Osteoblast (primary cell): ENCODE results near the gene ATG4D. TPM values are rescaled to one million over a fixed set of nuclear protein-coding genes. Genes with fewer than 3 reads are reported as not detected.

Experiments used
- DNase-seq: peaks from one replicate; pipeline ENCODE4 v3.0.0; 2011; ENCODE audit warnings: low spot score, mixed read lengths; ENCODE audit not compliant: insufficient read length; ENCODE audit errors: missing footprints
- H2AFZ ChIP-seq: 2 replicates; pipeline ENCODE4 v1.6.0; 2011; ENCODE audit warnings: mild to moderate bottlenecking, low read length
- H3K27ac ChIP-seq: 2 replicates; pipeline ENCODE4 v1.5.1; 2011; ENCODE audit warnings: mild to moderate bottlenecking, low read depth, low read length, moderate library complexity
- H3K27me3 ChIP-seq: 2 replicates; pipeline ENCODE4 v1.6.0; 2012; ENCODE audit warnings: mild to moderate bottlenecking, control low read depth, inconsistent platforms, low read length, moderate library complexity; ENCODE audit not compliant: insufficient read depth
- H3K36me3 ChIP-seq: 2 replicates; pipeline ENCODE4 v1.5.1; 2011; ENCODE audit warnings: mild to moderate bottlenecking, low read length, control low read depth, moderate library complexity; ENCODE audit not compliant: insufficient read depth
- H3K4me1 ChIP-seq: 2 replicates; pipeline ENCODE4 v1.5.1; 2011; ENCODE audit warnings: mild to moderate bottlenecking, low read length, control low read depth, moderate library complexity; ENCODE audit not compliant: insufficient read depth
- H3K4me2 ChIP-seq: 2 replicates; pipeline ENCODE4 v1.6.0; 2011; ENCODE audit warnings: mild to moderate bottlenecking, low read length; ENCODE audit not compliant: insufficient read depth
- H3K4me3 ChIP-seq: fragments of 200-600 bp; sonication (generic); 3 replicates; pipeline ENCODE4 v1.5.1; 2012; ENCODE audit warnings: mild to moderate bottlenecking, low read length, inconsistent platforms; ENCODE audit not compliant: insufficient read depth
- H3K79me2 ChIP-seq: 2 replicates; pipeline ENCODE4 v1.6.0; 2012; ENCODE audit warnings: mild to moderate bottlenecking, low read length, control low read depth, inconsistent platforms; ENCODE audit not compliant: insufficient read depth
- H3K9me3 ChIP-seq: 2 replicates; pipeline ENCODE4 v1.5.1; 2011; ENCODE audit warnings: low read depth, low read length, control low read depth
- H4K20me1 ChIP-seq: 2 replicates; pipeline ENCODE4 v1.6.0; 2012; ENCODE audit warnings: mild to moderate bottlenecking, low read length, control low read depth; ENCODE audit not compliant: insufficient read depth
- CTCF ChIP-seq: IDR thresholded peaks from 2 replicates; pipeline ENCODE4 v1.5.1; 2011; ENCODE audit warnings: mild to moderate bottlenecking, low read depth, low read length, moderate library complexity; ENCODE audit errors: extremely low read depth
- total RNA-seq: library from RNA; depleted of rRNA; stranded (reverse); fragments of >200 nt; gene quantifications from 2 replicates; pipeline ENCODE4 v1.2.3, GENCODE V29; 2012

ATG4D gene
- total RNA-seq, 1 donor: 11.6 TPM

GRCh38 chr19:10577951-10578350, 34.2 kb downstream of the ATG4D start:
- no peaks in the 10 kb centered on the region for H3K27me3 ChIP-seq
- H3K4me3 ChIP-seq: no peak overlapping the region
- no peak overlapping the region for H3K4me2 ChIP-seq
- H3K9me3 ChIP-seq: no peaks in the 10 kb centered on the region
- no peaks in the 10 kb centered on the region for H4K20me1 ChIP-seq
- H3K36me3 ChIP-seq: no peaks in the 10 kb centered on the region
- H3K4me1 ChIP-seq: no peaks in the 10 kb centered on the region
- no peak for TF ChIP-seq CTCF
- H3K27ac ChIP-seq: no peak overlapping the region
- H2AFZ ChIP-seq: no peak overlapping the region
- no peak for DNase-seq
- H3K79me2 ChIP-seq: no peaks in the 10 kb centered on the region

- Histone ChIP-seq H3K4me3 (peak overlapping the region; percentile 57), H3K79me2 (no peaks in the 10 kb centered on the region), H3K4me2 (peak overlapping the region; percentile 83)
Measured at GRCh38 chr19:10580979-10581631, 37.4 kb downstream of the ATG4D start.

GRCh38 chr19:10582091-10582490, 38.4 kb downstream of the ATG4D start:
- no peak for DNase-seq
- Histone ChIP-seq H3K4me1 (no peaks in the 10 kb centered on the region), H3K9me3 (no peaks in the 10 kb centered on the region), H3K4me2 (no peak overlapping the region), H3K4me3 (no peak overlapping the region), H3K79me2 (no peaks in the 10 kb centered on the region), H3K27ac (no peak overlapping the region), H3K36me3 (no peaks in the 10 kb centered on the region), H3K27me3 (peaks cover 8% of the 10 kb centered on the region), H4K20me1 (no peaks in the 10 kb centered on the region), H2AFZ (no peak overlapping the region)
- TF ChIP-seq CTCF: no peak

More at GRCh38 chr19:10580979-10581631, 37.4 kb downstream of the ATG4D start:
- H2AFZ ChIP-seq: peak overlapping the region; percentile 94
- H3K9me3 ChIP-seq: no peaks in the 10 kb centered on the region
- H3K36me3 ChIP-seq: no peaks in the 10 kb centered on the region
- H3K4me1 ChIP-seq: no peaks in the 10 kb centered on the region
- DNase-seq: peak; percentile 95
- H4K20me1 ChIP-seq: no peaks in the 10 kb centered on the region
- no peak overlapping the region for H3K27ac ChIP-seq
- H3K27me3 ChIP-seq: no peaks in the 10 kb centered on the region
- TF ChIP-seq CTCF: peak; percentile 100

GRCh38 chr19:10583036-10583776, 39.5 kb downstream of the ATG4D start:
- no peak for DNase-seq
- no peak for TF ChIP-seq CTCF
- Histone ChIP-seq H3K4me2 (no peak overlapping the region), H3K27me3 (peaks cover 16% of the 10 kb centered on the region), H2AFZ (no peak overlapping the region), H3K27ac (no peak overlapping the region), H3K4me1 (no peaks in the 10 kb centered on the region), H3K79me2 (no peaks in the 10 kb centered on the region), H4K20me1 (no peaks in the 10 kb centered on the region), H3K4me3 (no peak overlapping the region), H3K9me3 (no peaks in the 10 kb centered on the region), H3K36me3 (no peaks in the 10 kb centered on the region)
